ENCODE data around the gene MRPL37. TPM values are rescaled to one million over a fixed set of nuclear protein-coding genes. Genes with fewer than 3 reads are reported as not detected.

Gene MRPL37
- total RNA-seq, 1 donor from 2014 or later: 112 TPM

DNA sequence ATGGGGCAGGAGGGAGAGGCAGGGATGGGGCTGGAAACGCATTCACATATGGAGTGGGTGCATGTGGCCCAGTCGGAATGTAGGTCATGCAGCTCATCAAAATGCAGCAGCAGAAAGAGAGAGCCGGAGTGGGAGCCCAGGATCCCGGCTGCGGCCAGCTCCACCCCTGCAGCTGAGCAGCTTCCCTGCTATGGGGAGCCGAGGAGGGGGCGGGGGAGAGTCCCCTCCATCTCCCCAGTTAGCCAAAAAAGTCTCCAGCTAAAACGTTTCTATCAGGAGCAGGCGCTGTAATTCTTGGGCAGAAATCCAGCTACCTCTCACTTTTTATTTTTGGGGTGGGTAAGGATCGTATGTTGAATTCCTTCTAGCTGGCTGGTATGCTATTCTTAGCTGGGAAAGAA lies 39.7 kb downstream of the MRPL37 start:
- DNase-seq (ENCODE audit: low read depth): no peak

DNA sequence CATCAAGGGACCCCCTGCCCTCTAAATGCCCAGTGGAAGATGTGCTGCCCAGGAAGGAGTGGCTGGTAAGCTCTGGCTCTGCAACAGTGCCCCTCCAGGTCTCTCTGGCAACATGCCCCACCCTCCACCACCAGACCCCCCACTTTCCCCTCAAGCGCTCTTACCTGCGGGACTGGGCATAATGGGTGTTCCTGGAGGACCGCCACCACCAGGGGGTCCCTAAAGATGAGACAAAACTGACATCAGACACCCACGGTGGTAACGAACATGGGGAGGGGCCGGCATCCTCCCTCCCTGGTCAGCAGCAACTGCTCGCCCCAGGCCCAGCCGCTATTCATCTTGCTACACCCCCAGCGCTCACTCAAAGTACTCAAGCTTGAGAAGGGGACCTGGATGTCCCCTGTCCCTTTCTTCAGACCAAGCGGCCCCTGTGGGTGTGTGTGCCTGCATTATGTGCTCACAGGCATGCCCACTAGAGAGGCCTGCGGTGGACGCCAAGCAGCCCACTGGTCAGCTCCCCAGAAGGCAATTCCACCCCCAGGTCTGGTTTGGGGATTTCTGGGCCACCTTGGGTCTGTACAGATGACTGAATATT lies 40.9 kb downstream of the MRPL37 start:
- DNase-seq (ENCODE audit: low read depth): no peak

DNA sequence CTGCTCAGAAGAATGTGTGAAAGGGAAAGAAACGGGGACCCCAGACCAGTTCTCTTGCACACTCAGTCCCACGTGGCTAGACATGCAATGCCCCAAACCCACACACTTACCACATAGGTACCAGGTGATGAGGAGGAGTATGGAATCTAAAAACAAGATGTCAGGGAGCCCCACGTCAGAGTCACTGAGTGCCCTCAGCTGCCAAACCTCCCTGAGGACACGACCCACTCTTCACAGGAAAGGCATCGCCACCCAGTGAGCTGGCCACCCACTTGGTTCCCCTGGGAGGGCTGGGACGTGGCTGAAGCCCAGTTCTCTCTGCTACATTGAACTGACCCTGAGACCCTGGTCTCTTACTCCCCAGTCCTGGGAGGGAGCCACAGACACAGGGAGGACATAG lies 41.4 kb downstream of the MRPL37 start:
- DNase-seq (ENCODE audit: low read depth): no peak

DNA sequence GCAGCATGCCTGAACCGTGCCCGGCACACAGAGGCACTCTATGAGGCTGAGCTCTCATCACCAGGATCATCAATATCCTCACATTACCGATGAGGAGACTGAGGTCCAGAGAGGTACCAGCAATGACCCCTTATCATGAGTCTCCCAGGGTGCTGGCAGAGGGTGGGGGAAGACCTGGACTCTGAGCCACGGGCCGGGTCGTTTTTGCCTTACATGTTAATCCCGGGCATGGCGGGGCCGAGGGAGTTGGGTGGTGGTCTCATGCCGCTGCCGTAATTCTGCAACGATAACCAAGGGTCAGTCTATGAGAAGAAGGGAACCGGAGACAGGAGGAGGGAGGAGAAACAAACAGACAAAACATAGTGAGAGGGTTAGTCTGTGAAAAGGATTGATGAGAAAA lies 43.1 kb downstream of the MRPL37 start:
- DNase-seq (ENCODE audit: low read depth): no peak

DNA sequence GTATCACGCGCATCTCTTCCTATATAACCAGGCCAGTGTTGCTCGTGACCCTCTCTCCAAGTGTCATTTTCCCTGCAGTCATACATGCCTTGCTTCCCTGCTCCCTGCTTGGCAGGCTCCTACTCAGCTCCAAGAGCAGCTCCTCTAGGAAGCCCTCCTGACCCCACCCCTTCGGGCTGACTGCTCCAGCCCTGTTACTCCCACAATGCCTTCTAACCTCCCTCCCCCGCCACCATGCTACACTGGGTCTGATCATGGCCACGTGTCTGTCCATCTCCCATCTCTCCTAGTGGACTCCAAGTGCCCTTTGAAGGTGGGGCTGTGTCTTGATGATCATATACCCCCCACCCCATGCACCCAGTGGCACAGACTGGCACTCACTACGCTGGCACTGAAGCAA lies 44.7 kb downstream of the MRPL37 start:
- DNase-seq (ENCODE audit: low read depth): no peak

DNA sequence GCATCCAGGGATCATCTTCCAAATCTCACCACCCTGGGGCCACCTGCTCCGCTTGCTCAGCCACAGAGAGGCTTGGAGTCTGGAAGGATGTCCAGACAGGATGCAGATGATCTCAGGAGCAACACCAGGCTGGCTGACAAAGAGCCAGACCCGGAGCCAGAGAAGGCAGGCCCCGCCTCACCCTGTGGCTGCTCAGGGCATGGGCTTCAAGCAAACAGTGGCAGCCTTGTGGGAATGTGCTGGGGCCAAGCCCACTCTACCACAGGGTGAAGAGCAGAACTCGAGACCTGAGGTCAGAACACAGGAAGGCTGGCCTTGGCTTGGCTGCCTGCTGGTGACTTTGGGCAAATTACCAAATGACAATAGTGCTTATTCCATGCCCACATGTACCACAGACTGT lies 45.5 kb downstream of the MRPL37 start:
- DNase-seq (ENCODE audit: low read depth): peak; percentile 94

DNA sequence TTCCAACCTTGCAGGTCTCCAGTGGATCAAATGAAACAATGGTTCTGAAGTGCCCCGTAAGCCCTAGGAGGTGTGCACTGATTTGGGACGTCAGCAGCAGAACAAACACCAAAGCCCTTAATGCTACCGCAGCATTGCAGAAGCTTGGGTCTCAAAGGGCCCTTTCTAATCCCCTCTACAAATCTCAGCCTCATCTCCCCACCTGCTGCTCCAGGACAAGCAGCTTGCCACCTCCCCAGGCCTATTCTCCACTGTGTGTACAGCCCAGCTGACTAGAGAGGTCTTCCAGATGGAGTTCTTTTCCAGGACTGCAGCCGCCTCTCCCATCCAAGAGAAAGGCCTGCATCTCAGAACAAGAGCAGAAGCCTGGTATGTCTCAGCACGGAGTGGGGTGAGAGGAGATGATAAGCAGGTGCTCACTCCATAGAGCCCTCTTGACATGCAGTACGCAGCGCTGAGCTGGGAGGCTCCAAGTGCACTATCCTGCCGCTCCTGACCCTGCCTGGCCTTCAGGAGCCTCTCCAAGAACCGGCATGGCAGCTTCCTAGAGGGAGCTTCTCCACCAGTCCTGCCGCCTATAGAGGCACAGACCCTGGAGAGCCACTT lies 46.3 kb downstream of the MRPL37 start:
- DNase-seq (ENCODE audit: low read depth): no peak

DNA sequence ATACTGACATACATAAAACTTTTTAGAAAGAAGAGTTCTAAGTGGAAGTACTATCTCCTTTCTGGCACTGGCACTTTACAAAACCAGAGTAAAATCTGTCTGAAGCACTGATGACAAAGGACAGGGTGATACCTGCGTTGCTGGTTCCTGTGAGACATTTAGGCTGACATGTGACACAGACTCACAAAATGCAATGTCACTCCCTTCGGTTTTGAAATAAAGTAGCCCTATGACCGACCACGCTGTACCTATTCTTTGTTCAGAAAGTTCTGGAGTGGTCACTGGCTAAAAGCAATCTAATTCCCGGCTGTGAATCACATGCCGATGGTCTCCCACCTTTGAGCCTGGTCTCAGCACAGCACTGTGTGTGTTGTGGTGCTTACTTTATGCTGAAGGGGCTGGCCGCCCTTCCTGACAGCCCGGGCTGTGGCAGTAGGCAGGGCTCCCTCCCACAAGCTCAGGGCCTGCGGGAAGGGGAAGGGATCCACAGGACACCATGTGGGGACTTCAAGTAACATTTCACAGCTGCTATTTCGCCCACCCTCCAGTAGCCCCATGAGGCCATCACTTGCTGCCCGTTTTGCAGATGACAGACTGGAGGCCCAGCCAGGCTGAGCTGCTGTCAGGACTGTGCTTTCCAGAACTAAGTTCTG lies 48.0 kb downstream of the MRPL37 start:
- DNase-seq (ENCODE audit: low read depth): peak; percentile 33

DNA sequence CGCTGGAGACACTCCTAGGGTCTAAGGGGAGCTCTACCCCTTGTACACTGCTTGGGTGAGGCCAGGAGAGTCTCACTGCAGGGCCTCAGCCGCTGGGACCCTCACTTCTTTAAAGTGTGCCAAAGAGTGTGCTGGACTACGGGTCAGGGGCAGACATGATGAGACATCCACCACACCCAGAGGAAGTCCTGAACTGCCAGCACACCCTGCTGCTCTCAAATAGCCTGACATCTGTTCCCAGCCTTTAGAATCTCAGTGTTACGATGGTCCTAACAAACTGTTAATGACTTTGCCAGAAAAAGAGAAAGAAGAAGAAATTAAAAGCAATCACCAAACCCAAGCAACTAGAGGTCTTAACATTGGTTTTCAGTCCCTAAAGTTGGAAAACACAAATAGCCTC lies 49.0 kb downstream of the MRPL37 start:
- peak; percentile 78 for DNase-seq (ENCODE audit: low read depth)

DNA sequence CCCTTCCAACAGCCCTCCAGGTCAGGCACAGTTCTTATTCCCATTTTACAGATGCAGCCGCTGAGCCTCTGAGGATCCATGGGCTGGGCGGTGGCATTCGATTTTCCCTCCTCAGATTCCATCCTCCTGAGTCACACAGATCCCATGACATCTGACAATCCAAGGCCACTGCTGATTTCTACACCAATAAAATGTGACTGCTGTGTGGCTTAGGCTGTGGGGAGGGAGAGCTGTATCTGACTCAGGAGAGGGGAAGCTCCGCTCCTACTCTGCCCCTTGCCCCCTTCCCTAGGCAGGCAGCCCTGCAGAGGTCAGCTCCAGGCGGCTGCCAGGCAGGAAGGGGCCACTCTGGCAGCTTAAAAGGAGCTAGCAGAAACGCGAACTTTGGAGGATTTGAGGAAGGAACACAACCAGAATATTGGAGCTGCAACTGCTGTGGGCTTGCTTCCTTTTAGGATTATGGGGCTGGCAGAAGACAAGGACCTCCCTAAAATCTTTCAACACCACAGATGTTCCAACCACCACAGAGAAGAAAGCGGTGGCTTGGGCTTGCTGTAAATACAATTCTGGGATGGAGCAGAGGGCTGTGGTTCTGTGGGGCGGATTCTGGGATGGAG lies 50.0 kb downstream of the MRPL37 start:
- peak; percentile 97 for DNase-seq (ENCODE audit: low read depth)

DNA sequence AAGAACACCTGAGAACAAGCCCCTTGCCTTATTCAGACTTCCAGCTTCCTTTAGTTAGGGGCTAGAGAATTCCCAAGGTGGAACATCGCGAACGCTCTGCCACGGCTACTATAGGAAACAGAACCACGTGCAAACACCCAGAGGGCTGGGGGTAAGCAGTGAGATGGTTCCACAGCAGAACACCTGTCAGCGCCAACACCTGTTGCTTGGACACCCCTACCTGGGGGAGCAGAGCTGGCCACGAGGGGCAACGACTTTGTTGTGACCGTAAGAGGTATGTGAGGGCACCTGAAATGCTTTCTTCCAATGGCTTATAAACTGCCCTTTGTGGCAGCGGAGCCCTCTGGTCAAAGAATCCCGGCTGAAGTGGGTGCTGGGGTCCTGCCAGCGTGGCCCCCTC lies 50.7 kb downstream of the MRPL37 start:
- no peak for DNase-seq (ENCODE audit: low read depth)

DNA sequence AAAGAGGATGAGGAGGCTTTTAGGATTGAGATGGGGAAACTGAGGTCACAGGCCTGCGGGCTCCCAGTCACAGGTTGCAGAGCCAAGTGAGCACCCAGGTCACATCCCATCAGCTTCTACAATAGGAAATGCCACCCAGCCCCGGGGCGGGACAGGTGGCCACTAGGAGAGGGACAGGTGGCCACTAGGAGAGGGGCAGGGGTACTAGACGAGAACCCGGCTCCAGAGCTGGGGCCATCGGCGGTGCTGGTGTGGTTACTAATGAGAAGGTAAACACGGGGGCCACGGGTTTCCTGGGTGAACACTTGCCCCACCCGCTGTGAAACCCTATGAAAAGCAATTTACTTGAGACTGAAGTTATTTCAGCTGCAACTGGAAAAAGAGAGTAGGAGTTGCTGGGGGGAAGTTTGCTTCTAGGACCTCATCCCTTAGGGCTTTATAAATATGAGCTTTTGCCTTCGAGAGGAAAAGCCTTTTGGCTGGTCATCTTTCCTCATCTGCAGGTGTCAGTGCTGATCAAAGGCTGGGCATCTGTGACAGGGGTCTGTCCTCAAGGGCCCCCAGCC lies 52.5 kb downstream of the MRPL37 start:
- DNase-seq (ENCODE audit: low read depth): no peak

DNA sequence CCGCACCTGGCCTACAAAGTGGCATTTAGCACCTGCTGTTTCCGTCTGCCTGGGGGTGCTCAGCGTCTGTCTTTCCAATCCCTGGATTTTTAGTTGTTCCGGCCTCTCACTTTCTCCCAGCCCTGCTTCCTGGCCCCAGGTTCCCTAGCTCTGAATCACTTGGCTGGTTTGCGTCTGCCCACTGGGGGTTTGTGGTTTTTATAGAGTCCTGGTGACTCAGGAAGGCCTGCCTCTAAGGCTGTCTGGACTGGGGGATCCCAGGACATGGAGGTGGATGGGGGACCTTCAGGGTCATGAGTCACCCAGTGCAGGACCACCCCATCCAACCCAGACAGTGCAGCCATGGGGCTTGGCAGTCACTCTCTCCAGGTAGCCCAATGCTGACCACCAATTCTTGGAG lies 53.5 kb downstream of the MRPL37 start:
- peak; percentile 94 for DNase-seq (ENCODE audit: low read depth)

DNA sequence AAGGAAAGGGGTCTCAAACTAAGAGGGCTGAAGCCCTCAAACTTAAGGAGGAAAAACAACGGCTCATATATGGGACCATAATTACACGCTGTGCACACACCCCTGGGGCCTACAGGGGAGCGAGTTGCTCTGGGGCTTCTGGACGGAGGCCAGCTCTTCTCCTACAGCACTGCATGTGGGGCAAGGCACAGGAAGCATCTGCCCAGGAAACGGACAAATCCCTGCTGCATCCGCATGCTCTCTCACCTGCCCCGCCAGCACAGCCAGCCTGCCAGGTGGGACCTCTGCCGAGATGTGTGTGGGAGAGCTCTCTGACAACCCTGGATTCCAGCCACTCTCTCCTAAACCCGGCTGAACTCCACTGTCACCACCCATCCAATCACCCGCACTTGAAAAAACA lies 54.1 kb downstream of the MRPL37 start:
- DNase-seq (ENCODE audit: low read depth): no peak

DNA sequence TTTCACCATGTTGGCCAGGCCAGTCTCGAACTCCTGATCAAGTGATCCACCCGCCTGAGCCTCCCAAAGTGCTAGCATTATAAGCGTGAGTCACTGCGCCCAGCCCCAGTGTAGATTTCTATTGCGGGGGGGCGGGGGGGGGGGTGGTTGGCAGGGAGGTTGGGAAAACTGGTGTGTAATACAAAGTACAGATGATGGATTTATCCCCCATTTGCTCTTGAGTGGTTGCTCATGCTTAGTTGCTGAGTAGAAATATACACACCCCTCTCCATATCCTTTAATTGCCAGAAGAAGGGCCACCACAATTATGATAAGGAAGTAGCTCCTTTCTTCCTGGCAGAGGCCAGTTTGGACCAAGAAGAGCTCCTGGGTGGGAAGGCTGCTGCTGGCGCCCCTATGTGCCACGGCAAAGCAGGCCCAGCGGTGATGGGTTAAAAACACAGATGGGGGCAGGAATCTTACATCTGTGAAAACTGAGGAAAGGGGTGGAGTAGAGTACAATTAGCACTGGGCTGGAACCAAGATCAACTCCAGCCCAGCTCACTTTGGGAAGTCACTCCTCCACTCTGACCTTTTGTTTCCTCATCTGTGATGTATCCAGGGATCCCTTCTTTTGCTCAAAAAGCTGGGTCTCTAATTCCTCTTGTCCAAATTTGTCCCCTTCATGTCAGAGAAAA lies 55.2 kb downstream of the MRPL37 start:
- DNase-seq (ENCODE audit: low read depth): no peak

DNA sequence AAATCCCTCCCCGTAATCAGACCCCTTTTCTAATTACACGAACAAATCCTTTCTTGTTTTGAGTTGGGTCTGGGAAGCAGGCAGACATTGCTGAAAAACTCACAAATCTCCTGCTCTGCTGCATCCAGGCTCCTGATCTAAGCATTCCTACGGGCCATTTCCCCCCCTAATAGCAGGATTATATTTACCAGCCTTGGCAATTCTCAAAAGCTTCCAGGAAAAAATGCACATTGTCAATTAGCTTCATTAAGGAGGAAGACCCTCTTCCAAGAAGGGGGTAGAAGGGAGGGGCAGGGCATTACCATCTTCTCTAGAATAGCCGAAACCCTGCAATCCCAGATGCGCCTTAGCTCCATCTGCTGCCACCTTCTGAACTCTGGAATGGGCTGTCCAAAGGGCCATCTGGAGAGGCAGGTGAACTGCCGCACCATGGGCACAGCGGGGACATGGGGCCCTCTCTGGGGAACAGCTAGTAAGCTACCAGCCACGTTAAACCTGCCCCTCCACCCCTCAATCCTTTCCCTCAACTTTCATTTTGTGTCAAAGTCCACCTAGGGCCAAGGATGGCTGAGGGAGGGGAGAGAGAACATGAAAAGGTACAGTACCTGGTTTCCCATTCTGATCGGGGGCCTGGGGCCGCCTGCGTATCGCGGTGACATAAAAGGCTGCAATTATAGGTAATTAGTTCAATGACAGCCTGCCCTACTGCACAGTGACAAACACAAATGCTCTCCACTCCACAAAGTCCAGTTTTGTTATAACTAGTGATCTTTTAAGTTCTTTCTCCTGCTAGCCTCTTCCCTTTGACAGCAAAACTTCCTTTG lies 56.8 kb downstream of the MRPL37 start:
- no peak for DNase-seq (ENCODE audit: low read depth)

DNA sequence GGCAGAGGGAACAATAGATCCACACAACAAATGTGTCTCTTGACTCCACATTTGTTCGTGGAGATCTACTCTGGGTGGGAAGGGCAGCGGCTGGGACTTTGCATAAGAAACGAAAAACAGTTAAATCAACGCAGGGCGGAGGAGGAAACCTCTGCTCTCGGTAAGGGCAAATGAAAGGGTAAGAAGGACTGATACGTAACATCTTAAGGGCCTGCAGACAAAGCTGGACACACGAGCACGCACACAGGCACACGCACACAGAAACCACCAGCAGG lies 57.3 kb downstream of the MRPL37 start:
- DNase-seq (ENCODE audit: low read depth): no peak

DNA sequence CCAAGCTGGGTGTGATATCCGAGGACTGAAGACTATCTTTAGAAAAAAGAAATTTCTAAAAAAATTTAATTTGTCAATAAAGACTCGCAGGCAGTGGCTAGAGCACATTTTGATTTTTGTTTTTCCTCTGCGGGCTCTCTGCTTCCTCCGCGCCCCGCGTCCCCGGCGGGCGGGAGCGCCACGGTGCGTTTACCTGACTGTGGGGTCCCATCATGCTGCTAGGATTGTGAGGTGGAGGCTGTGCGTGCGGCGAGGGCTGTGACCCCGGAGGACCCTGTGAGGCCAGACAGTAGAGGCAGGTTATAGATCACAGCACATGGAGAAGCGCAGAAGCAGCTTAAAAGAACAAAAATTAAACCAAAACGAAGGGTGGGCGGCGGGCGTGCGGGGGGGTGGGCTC lies 57.9 kb downstream of the MRPL37 start:
- no peak for DNase-seq (ENCODE audit: low read depth)

DNA sequence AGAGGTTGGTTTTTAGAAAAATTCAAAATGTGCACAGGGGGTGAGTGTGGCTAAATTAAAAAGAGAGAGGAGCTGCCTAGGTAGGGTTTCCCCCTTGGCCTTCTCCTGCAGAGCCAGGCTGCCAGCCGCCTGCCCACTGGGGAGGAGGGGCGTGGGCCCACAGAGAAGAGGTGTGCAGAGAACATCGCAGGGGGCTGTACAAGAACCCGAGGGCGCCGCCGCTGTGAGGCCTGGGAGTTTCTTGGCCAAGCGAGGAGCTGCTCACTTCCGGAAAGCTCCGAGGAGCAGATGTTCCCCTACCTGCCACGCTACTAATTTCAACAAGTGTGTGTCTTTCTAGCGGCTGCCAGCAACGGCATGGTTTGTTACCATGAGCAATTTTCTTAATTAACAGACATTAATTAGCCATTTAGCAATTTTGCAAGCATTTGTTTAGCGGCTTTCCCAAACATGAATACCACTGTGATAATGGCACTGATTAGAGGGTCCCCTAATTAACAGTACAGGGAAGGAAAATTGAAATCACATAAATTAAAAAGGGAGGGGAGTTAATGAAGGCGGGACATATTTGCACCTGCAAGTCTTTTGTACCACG lies 59.7 kb downstream of the MRPL37 start:
- no peak for DNase-seq (ENCODE audit: low read depth)

DNA sequence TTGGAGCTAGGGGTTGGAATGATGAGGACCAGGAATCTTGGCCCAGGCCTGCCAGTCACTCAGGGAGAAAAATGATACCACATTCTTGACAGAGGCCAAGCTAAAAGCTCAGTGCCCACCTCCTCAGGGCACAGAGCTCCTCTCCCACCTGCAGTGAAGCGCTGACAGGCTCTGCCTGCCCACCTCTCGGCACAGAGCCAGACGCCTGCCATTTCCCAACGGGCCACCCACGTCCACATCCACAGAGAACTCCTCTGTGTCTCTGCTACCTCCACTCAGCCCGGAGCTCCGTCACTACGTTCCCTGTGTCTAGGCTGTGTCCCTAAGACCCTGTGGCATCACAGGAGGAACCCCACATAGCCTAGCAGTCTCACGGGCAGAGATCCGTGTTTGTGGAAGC lies 60.8 kb downstream of the MRPL37 start:
- DNase-seq (ENCODE audit: low read depth): no peak

DNA sequence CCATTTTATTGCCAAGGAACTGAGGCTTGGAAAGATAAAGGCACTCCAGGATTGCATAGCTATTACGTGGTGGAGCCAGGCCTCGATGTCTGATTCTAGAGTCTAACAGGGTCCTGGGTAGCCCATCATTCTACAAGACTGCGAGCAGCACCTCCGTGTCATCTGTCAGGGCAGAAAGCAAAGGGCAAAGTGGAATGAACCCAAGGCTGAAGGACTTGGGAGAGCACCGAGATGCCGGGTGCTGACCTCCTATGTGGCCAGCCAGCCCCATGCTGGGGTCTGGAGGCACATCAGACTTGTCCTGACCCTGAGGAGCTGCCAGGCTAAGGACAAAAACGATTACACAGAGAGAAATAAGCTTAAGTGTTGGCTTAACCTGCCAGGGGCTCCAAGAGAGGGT lies 62.3 kb downstream of the MRPL37 start:
- no peak for DNase-seq (ENCODE audit: low read depth)
